ENCODE data around the gene RND2.

DNA sequence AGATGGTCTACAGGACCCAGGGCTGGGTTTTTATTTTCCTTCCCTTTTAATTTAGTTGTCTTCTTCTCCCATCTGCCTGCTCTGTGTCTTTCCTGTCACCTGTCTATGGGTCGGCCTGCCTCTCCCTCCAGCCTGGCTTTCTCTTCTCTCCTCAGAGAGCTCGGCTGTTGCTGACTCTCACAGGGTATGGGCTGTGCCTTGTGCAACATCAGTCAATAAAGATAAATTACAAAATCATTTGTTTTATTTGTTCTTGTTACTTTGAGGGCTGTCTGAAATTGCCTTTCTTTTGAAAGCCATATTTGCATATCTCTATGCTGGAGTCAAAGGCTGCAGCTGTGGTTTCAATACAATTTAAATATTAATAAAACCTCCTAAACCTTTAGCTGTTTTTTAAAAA is 15.6 kb downstream of the RND2 start:
- TF ChIP-seq, protein P1, sequence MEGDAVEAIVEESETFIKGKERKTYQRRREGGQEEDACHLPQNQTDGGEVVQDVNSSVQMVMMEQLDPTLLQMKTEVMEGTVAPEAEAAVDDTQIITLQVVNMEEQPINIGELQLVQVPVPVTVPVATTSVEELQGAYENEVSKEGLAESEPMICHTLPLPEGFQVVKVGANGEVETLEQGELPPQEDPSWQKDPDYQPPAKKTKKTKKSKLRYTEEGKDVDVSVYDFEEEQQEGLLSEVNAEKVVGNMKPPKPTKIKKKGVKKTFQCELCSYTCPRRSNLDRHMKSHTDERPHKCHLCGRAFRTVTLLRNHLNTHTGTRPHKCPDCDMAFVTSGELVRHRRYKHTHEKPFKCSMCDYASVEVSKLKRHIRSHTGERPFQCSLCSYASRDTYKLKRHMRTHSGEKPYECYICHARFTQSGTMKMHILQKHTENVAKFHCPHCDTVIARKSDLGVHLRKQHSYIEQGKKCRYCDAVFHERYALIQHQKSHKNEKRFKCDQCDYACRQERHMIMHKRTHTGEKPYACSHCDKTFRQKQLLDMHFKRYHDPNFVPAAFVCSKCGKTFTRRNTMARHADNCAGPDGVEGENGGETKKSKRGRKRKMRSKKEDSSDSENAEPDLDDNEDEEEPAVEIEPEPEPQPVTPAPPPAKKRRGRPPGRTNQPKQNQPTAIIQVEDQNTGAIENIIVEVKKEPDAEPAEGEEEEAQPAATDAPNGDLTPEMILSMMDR (conservative IDR thresholded peaks at IDR 0.05; ENCODE audit: low read length), result no peak
- no peak for TF ChIP-seq EZH2phosphoT487 (IDR thresholded peaks at IDR 0.05; ENCODE audit: borderline replicate concordance, low read depth, low read length)
